ENCODE measurements around the gene PSMC5.
"Not testable (repeated sequence)": the region's sequence is repeated elsewhere in the genome, so short reads cannot be mapped to it uniquely, and the experiment has no call there.

The PSMC5 gene

GRCh38 chr17:63874693-63875092 lies 47.5 kb downstream of the PSMC5 start:
- not testable (repeated sequence) for H3K4me3 Mint-ChIP-seq; H3K27ac Mint-ChIP-seq; H3K4me1 Mint-ChIP-seq (ENCODE audit: low read depth in 2 of 2); ATAC-seq (replicated peaks); H3K9me3 Mint-ChIP-seq; H3K36me3 Mint-ChIP-seq (ENCODE audit: insufficient read depth); DNase-seq
- peaks cover 19 to 24% of the 10 kb centered on the region in 2 donors for H3K27me3 Mint-ChIP-seq

- H3K27me3 Mint-ChIP-seq, result peaks cover 16 to 19% of the 10 kb centered on the region in 2 donors
- not testable (repeated sequence) for DNase-seq; H3K36me3 Mint-ChIP-seq (ENCODE audit: insufficient read depth); H3K4me3 Mint-ChIP-seq; H3K27ac Mint-ChIP-seq; ATAC-seq (replicated peaks); H3K4me1 Mint-ChIP-seq (ENCODE audit: low read depth in 2 of 2); H3K9me3 Mint-ChIP-seq
Measured at GRCh38 chr17:63878413-63878812, 51.2 kb downstream of the PSMC5 start.

GRCh38 chr17:63880706-63881105 lies 53.5 kb downstream of the PSMC5 start:
- Mint-ChIP-seq H3K4me1 (ENCODE audit: low read depth in 2 of 2) (peaks cover 4 to 6% of the 10 kb centered on the region in 2 donors), H3K4me3 (no peak overlapping the region), H3K27me3 (peaks cover 11 to 14% of the 10 kb centered on the region in 2 donors), H3K27ac (no peak overlapping the region), H3K9me3 (no peaks in the 10 kb centered on the region), H3K36me3 (ENCODE audit: insufficient read depth) (peaks cover 4% of the 10 kb centered on the region)
- DNase-seq (no peak), ATAC-seq (replicated peaks) (no peak)

- H3K36me3 Mint-ChIP-seq (ENCODE audit: insufficient read depth); H3K4me3 Mint-ChIP-seq; H3K9me3 Mint-ChIP-seq; H3K27ac Mint-ChIP-seq; DNase-seq; H3K4me1 Mint-ChIP-seq (ENCODE audit: low read depth in 2 of 2); ATAC-seq (replicated peaks): not testable (repeated sequence)
- peaks cover 10 to 14% of the 10 kb centered on the region in 2 donors for H3K27me3 Mint-ChIP-seq
Measured at GRCh38 chr17:63881337-63881736, 54.1 kb downstream of the PSMC5 start.

All from effector memory CD8-positive, alpha-beta T cell (primary cell).